Lower leg skin (tissue), 4 donors: ENCODE data around the gene DGLUCY. TPM values are rescaled to one million over a fixed set of nuclear protein-coding genes. Genes with fewer than 3 reads are reported as not detected.
"Not testable (repeated sequence)": the region's sequence is repeated elsewhere in the genome, so short reads cannot be mapped to it uniquely, and the experiment has no call there.

ENCODE experiments used
- DNase-seq, 2 donors: peaks; one replicate each; pipeline ENCODE4 v3.0.0-alpha.2; 2019; ENCODE audit warnings: low spot score in 2 of 2
- H3K4me3 ChIP-seq: fragments of 200-600 bp; sonication (generic); 2 replicates; pipeline ENCODE4 v1.5.1; 2017; ENCODE audit warnings: mild to moderate bottlenecking, low read depth; ENCODE audit not compliant: poor library complexity, severe bottlenecking
- CTCF ChIP-seq, 3 donors: fragments of 450-650 bp; IDR thresholded peaks; one replicate each; pipeline ENCODE4 v1.5.1; 2016; ENCODE audit warnings: antibody characterized with exemption in 3 of 3, mild to moderate bottlenecking in 3 of 3, moderate library complexity in 2 of 3
- POLR2A ChIP-seq, 2 donors: fragments of 450-650 bp; IDR thresholded peaks; one replicate each; pipeline ENCODE4 v1.6.1; 2016 to 2017; ENCODE audit warnings: antibody characterized with exemption in 2 of 2, mild to moderate bottlenecking in 1 of 2, moderate library complexity in 1 of 2
- WGBS, 2 donors: methylation state at CpG; one replicate each; pipeline ENCODE4 v1.1.5; 2018; 5-methylcytosine and 5-hydroxymethylcytosine counted together
- intact Hi-C: fragments of 100-400 bp; cut with DNase I; formaldehyde crosslinking; loops from one replicate; pipeline ENCODE4 v1.15.0; 2023; ENCODE audit warnings: low total_unique reads
- total RNA-seq, 4 donors: library from RNA; depleted of rRNA; stranded (reverse); fragments of >200 nt; gene quantifications; one replicate each; pipeline ENCODE4 v1.1.0, GENCODE V29; 2016

DGLUCY gene
- total RNA-seq, 4 donors from 2014 or later: 27.8 to 65.0 (median 61.3) TPM

GRCh38 chr14:91221270-91221669 lies 107.4 kb downstream of the DGLUCY start:
- 90 to 97% methylated on average over 1 of the region's 1 CpG for WGBS, 2 donors
- no peak overlapping the region for H3K4me3 ChIP-seq
- TF ChIP-seq POLR2A (IDR thresholded peaks at IDR 0.05) (no peak), CTCF (IDR thresholded peaks at IDR 0.05) (no peak)
- DNase-seq: no peak
- intact Hi-C loops: no loop called here

DNA sequence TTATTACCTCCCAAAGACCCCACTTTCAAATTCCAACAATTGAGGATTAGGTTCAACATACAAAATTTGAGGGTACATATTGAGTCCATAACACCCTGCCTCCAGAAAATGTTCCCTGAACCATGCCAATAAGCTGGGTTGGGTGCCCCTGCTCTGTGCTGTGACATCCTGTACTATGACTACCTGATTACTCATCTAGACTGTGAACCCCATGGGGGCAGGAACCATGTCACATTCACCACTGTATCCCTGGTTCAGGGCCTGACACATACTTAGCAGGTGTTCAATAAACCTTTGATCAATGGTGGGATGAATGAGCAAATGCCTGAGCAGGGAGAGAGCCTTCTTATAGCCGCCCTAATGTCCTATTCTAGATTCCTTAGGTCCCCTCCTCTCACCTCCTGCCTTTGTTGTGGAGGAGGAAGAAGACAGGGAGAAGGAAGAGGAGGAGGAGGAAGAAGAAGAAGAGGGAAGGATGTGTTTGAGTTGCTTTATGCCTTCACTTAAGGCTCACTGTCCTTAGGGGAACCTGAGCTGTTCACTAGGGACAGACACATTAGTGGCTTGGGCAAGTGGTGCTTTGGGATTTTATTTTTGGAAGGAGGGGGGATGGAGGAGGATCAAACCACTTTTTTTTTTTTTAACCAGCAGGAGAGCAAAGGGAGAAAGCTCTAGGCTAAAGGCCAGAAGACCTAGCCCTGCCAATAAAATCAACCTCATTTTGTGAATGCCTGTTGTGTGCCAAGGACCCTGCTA lies 109.3 kb downstream of the DGLUCY start:
- 67 to 89% methylated on average over 1 of the region's 1 CpG for WGBS, 2 donors

DNA sequence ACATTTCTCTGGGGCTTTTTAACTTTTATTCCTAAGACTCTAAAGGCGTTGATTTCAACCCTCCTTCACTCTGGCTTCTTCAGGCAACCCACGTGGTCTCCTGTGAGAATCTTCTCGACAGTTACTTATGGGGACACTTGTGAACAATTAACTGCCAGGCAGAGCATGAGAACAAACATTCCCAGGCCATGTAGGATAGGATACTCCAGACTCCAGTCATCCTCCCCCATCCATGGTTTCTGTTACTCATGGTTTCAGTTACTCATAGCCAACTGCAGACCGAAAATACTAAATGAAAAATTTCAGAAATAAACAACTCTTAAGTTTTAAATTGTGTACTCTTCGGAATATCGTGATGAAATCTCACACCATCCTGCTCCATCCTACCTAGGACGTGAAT lies 111.2 kb downstream of the DGLUCY start:
- no peak for TF ChIP-seq POLR2A (IDR thresholded peaks at IDR 0.05)
- no peak for TF ChIP-seq CTCF (IDR thresholded peaks at IDR 0.05)
- no peak overlapping the region for H3K4me3 ChIP-seq
- no peak for DNase-seq
- WGBS, 2 donors: 91 to 94% methylated on average over 7 of the region's 7 CpGs
- intact Hi-C loops: no loop called here

More for the DNA sequence above, 109.3 kb downstream of the DGLUCY start:
- H3K4me3 ChIP-seq: no peak overlapping the region
- no peak for DNase-seq
- TF ChIP-seq POLR2A (IDR thresholded peaks at IDR 0.05): no peak
- TF ChIP-seq CTCF (IDR thresholded peaks at IDR 0.05): no peak
- intact Hi-C loops: no loop called here

DNA sequence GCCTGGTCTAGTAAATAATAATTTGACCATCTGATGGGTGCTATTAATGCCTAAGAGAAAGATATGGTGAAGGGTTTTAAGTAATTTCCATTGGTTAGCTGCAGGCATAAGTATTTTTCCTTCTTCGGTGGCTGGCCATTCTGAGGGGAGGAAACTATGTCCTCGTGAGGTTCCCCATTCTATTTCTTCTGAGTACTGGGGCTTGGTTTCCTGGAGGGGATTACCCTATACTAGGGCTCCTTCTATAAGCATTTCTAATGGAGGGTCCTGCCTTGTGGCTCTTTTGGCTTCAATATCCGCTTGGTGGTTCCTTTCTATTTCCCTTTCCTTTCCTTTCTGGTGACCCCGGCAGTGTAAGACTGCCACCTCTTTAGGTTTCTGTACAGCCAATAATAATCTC lies 112.5 kb downstream of the DGLUCY start:
- 77 to 84% methylated on average over 4 of the region's 4 CpGs for WGBS, 2 donors
- intact Hi-C loops, H3K4me3 ChIP-seq, DNase-seq: not testable (repeated sequence)

GRCh38 chr14:91227183-91227628 lies 113.3 kb downstream of the DGLUCY start:
- TF ChIP-seq POLR2A (IDR thresholded peaks at IDR 0.05) (no peak), CTCF (IDR thresholded peaks at IDR 0.05) (no peak)
- intact Hi-C loops: no loop called here
- WGBS, 2 donors: 65 to 66% methylated on average over 7 of the region's 7 CpGs

GRCh38 chr14:91228112-91229004 lies 114.5 kb downstream of the DGLUCY start:
- H3K4me3 ChIP-seq: no peak overlapping the region
- intact Hi-C loops: no loop called here
- no peak for DNase-seq
- TF ChIP-seq CTCF (IDR thresholded peaks at IDR 0.05) (no peak), POLR2A (IDR thresholded peaks at IDR 0.05) (no peak)
- WGBS, 2 donors: 90 to 93% methylated on average over 14 of the region's 14 CpGs

More at GRCh38 chr14:91227183-91227628, 113.3 kb downstream of the DGLUCY start:
- H3K4me3 ChIP-seq: no peak overlapping the region
- DNase-seq: no peak
